HG03460 (cell line): ENCODE measurements around the gene FNDC3B.

Source experiments
- ATAC-seq: cut with Tn5 transposase; IDR thresholded peaks from one replicate; pipeline ENCODE4 v1.9.1; 2021; ENCODE audit not compliant: unreplicated experiment

The FNDC3B gene

DNA sequence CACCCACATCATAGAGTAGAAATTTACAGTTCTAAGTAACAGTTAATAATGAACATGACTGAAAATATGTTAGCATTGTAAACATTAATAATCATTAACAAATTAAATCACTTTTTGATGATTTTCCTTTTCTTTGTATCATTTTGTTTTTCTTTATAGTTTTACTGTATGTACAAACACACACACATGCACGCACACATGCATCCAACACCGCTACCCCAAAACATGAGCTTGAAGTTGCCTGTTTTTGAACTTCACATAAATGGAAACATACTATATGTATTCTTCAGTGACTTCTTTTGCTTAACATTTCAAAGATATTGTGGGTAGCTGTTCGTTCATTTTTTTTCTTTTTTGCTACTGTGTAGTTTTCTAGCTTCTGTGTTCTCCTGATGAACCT, 123.9 kb downstream of the FNDC3B start:
- ATAC-seq: no peak

GRCh38 chr3:172164620-172165362, 125.4 kb downstream of the FNDC3B start:
- ATAC-seq: no peak

GRCh38 chr3:172166261-172166660, 126.9 kb downstream of the FNDC3B start:
- ATAC-seq: no peak

DNA sequence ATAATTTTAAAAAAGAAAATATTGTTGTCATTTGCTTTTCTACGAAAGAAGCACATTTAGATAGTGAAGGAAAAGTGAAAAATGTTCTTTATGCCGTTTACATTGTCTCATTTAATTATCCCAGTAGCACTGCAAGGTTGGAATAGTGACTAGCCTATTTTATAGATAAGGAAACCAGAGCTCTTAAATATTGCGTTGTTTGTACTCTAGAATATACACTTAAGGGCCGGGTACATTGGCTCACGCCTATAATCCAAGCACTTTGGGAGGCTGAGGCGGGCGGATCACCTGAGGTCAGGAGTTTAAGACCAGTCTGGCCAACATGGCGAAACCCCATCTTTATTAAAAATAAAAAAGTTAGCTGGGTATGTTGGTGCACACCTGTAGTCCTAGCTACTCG, 127.5 kb downstream of the FNDC3B start:
- ATAC-seq: no peak

GRCh38 chr3:172167892-172168648, 128.7 kb downstream of the FNDC3B start:
- ATAC-seq: no peak

DNA sequence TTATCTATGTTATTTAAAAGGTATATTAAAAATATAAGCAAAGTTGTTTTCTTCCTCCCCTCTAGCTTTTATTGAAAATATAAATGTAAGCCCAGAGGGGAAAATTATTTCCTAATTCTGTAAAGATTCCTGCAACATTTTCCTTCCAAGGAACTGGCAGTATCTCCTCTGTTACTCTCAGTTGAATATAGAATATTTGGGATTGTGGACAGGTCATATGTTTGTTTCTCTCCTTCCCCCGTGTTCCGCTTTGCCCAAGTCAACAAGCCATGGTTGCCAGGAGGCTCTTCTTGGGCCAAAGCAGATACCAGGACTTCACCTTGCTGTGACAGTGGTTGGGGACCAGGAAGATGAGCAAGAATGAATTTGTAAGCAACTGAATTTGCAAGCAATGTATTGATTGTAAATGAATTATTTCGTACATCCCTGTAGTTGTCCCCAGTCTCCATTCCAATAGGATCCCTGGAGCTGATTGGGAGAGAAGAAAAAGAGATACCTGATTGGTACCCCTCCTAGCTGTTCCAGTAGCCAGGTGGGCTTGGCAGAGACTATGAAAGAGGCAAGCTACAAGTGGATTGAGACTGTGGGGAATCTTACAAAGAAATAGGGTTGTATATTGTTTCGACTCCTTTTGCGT, 130.8 kb downstream of the FNDC3B start:
- ATAC-seq: no peak

GRCh38 chr3:172170841-172171240, 131.5 kb downstream of the FNDC3B start:
- ATAC-seq: no peak

GRCh38 chr3:172171396-172172075, 132.2 kb downstream of the FNDC3B start:
- ATAC-seq: no peak

- ATAC-seq: no peak
Observed at GRCh38 chr3:172173316-172174254, 134.2 kb downstream of the FNDC3B start.

GRCh38 chr3:172174513-172175253, 135.3 kb downstream of the FNDC3B start:
- ATAC-seq: no peak

GRCh38 chr3:172175254-172175599, 135.8 kb downstream of the FNDC3B start:
- ATAC-seq: no peak

GRCh38 chr3:172176061-172176770, 136.8 kb downstream of the FNDC3B start:
- ATAC-seq: no peak

GRCh38 chr3:172177046-172177445, 137.7 kb downstream of the FNDC3B start:
- ATAC-seq: no peak

GRCh38 chr3:172177803-172178316, 138.5 kb downstream of the FNDC3B start:
- no peak for ATAC-seq

DNA sequence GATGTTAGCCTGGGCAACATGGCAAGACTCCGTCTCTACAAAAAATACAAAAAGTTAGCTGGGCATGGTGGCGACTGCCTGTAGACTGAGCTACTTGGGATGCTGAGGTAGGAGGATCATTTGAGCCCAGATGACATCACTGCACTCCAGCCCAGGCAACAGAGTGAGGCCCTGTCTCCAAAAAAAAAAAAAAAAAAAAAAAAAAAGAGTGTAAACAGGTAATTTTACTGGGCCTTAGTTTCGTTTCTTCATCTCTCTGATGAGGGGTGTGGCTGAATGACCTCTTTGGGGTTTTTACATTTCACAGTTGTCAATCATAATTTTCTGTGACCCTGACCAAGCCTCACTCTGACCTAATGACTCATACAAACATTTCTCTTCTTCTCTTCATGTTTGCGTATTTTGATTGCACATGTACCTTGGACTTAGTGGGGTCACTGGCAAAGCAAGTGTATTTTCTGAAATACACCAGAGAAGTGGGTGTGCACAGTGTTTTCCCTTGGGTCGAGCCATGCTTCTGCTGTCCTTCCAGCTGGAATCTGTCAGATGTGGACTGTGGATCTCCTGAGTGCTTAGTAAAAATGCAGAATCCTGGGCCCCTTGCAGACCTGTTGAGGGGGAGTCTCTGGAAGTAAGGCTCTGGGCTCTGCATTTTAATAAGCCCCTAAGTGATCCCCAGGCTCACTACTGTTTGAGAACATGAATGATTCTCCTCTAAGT, 140.5 kb downstream of the FNDC3B start:
- no peak for ATAC-seq

DNA sequence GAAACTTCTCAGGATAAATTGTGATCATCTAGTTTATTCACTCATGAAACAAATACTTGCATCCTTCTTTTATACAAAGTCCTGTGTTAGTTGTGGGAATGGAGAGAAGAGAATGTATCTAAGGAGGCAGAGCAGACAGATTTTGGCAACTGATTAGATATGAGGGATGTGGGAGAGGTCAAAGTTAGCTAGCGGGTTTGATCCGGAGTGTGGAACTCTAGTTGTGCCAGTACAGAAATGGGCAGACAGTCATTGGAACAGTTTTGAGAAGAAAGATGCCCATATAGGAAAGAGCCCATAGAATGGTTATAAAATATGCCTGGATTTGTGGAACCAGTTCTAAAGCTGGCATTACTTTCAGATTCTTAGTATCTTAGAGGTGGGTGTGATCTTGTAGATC, 141.1 kb downstream of the FNDC3B start:
- no peak for ATAC-seq

GRCh38 chr3:172181932-172182586, 142.7 kb downstream of the FNDC3B start:
- no peak for ATAC-seq

- ATAC-seq: no peak
Observed at GRCh38 chr3:172182797-172183196, 143.4 kb downstream of the FNDC3B start.
